Lower leg skin (tissue), 4 donors: ENCODE data around the gene ISLR. TPM values are rescaled to one million over a fixed set of nuclear protein-coding genes. Genes with fewer than 3 reads are reported as not detected.

Experiments used
- DNase-seq, 2 donors: peaks; one replicate each; pipeline ENCODE4 v3.0.0-alpha.2; 2019; ENCODE audit warnings: low spot score in 2 of 2
- H3K4me3 ChIP-seq: fragments of 200-600 bp; sonication (generic); 2 replicates; pipeline ENCODE4 v1.5.1; 2017; ENCODE audit warnings: mild to moderate bottlenecking, low read depth; ENCODE audit not compliant: poor library complexity, severe bottlenecking
- POLR2A ChIP-seq, 2 donors: fragments of 450-650 bp; IDR thresholded peaks; one replicate each; pipeline ENCODE4 v1.6.1; 2016 to 2017; ENCODE audit warnings: antibody characterized with exemption in 2 of 2, mild to moderate bottlenecking in 1 of 2, moderate library complexity in 1 of 2
- WGBS, 2 donors: methylation state at CpG; one replicate each; pipeline ENCODE4 v1.1.5; 2018; 5-methylcytosine and 5-hydroxymethylcytosine counted together
- intact Hi-C: fragments of 100-400 bp; cut with DNase I; formaldehyde crosslinking; loops from one replicate; pipeline ENCODE4 v1.15.0; 2023; ENCODE audit warnings: low total_unique reads
- total RNA-seq, 4 donors: library from RNA; depleted of rRNA; stranded (reverse); fragments of >200 nt; gene quantifications; one replicate each; pipeline ENCODE4 v1.1.0, GENCODE V29; 2016
- TF ChIP-seq, protein P1 (sequence below), 3 donors: fragments of 450-650 bp; IDR thresholded peaks; one replicate each; pipeline ENCODE4 v1.5.1; 2016; ENCODE audit warnings: antibody characterized with exemption in 3 of 3, mild to moderate bottlenecking in 3 of 3, moderate library complexity in 2 of 3

ISLR gene
- total RNA-seq, 4 donors from 2014 or later = 23.4 to 41.3 (median 26.1) TPM

DNA sequence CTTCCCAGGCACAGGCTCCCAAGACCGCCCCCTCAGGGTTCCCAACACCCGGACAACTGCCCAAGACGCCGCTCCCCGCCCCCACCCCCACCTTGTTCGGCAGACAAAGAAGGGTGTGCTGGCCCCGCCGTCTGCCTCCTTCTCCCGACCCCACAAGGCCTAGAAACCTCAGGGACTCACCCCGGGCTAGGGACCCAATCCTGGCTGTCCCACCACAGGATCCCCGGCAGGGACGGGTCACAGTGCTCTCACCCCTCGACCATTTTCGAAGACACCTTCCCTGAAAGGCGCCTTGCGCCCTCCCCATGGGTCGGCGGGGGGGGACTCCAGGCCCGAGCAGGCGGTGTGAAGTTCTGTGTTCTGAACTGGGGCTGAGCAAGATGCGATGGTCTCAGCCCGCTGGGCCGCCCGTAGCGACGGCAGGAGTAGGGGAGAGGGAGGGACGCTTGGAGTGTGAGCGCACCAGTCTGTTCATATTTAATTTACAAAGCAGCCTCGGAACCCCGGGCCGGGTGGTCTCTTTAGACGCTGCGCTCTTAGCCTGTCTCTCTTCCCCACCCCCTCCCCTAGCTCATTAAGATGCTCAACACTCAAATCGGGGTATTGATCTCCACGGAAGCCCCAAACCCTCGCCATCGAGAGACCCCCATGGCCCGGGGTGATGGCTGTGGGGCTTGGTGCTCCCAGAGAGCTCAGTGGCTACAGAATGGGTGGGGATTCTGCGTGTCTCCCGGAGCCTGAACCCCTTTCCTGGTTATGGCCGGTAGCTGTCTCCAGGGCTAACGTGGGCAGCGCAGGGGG, 44.5 kb upstream of the ISLR start:
- WGBS, 2 donors = 11 to 12% methylated on average over 34 to 38 of the region's 43 CpGs
- TF ChIP-seq, protein P1, sequence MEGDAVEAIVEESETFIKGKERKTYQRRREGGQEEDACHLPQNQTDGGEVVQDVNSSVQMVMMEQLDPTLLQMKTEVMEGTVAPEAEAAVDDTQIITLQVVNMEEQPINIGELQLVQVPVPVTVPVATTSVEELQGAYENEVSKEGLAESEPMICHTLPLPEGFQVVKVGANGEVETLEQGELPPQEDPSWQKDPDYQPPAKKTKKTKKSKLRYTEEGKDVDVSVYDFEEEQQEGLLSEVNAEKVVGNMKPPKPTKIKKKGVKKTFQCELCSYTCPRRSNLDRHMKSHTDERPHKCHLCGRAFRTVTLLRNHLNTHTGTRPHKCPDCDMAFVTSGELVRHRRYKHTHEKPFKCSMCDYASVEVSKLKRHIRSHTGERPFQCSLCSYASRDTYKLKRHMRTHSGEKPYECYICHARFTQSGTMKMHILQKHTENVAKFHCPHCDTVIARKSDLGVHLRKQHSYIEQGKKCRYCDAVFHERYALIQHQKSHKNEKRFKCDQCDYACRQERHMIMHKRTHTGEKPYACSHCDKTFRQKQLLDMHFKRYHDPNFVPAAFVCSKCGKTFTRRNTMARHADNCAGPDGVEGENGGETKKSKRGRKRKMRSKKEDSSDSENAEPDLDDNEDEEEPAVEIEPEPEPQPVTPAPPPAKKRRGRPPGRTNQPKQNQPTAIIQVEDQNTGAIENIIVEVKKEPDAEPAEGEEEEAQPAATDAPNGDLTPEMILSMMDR (IDR thresholded peaks at IDR 0.05) = no peak
- no peak for DNase-seq
- no peak overlapping the region for H3K4me3 ChIP-seq
- intact Hi-C loops = loop anchor here (5.0 kb wide), 2 partner anchors 173 to 188 kb away; no protein-coding TSS in a partner anchor

DNA sequence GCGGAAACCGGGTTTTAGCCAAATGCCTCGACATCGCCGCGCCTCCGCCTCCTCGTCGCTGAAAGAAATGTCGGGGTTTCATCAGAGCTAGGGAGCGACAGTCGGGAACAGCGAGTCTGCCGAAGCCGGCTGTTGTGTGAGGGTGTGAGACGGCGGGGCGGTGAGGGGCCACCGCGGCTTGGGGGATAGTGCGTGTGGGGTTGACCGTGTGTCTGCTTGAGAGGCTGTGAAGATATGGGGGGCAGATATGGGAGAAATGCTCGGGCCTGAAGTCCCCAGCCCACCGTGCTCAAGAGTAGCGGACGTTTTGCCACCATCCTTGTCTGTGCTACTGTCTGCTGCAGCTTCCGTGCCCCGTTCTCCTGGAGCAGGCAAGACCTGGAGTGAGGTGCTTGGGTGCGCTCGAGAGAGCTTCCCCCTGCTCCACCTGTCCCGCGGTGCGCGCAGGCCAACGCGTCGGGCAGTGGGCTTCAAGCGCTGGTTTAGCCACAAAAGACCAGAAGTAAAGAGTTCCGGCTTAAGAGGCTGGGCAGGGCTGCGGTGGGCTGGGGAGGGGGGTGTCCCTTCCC, 43.8 kb upstream of the ISLR start:
- H3K4me3 ChIP-seq = no peak overlapping the region
- WGBS, 2 donors = 2% methylated on average over 30 to 40 of the region's 40 CpGs
- TF ChIP-seq, protein P1 (IDR thresholded peaks at IDR 0.05) = no peak
- no peak for TF ChIP-seq POLR2A (IDR thresholded peaks at IDR 0.05)
- intact Hi-C loops = loop anchor here (5.0 kb wide), 2 partner anchors 173 to 188 kb away; no protein-coding TSS in a partner anchor
- DNase-seq = no peak

DNA sequence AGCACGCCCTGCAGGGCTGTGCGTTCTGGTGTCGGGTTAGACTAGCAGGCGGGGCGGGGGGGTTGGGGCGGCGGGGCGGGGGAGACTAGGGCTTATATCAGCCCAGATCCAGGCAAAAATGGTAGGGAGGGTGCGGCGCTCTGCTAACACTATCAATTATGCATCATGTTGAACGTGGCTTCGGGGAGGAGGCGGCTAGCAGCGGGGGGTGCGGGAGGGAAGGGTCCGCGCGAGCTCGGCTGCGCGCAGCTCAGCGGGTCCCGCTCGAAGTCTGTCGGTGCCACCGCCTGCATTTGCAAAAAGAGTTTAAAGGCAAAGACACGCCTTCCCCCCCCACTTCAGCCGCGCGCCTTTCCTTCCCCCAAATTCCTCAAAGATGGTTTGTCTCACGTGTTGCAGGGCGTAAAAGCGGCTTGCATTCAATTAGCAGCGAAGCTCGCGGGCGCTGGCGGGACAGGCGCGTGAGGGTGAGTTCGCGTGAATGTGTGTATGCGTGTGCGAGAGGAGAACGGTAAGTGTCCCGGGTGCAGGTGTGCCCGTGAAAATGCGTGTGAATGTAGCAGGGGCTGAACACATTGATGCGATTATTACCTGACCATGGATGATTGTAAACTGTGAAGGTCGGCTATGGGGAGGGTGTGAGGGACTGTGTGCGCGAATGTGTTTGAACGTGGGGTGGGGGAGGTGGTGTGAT, 43.2 kb upstream of the ISLR start, which contains the start of gene ISLR2:
TSS of gene ISLR2 (plus strand) at position 432 of the 694 bp plus-strand sequence. CDS start 2,169 bp downstream, outside the sequence.
- WGBS, 2 donors = 1 to 3% methylated on average over 40 to 43 of the region's 53 CpGs
- no peak for TF ChIP-seq POLR2A (IDR thresholded peaks at IDR 0.05)
- TF ChIP-seq, protein P1 (IDR thresholded peaks at IDR 0.05) = no peak
- DNase-seq = no peak
- intact Hi-C loops = no loop called here
- no peak within 1 kb of the TSS for H3K4me3 ChIP-seq

- no peak for DNase-seq
- no peak for TF ChIP-seq POLR2A (IDR thresholded peaks at IDR 0.05)
- TF ChIP-seq, protein P1 (IDR thresholded peaks at IDR 0.05) = no peak
- intact Hi-C loops = no loop called here
- H3K4me3 ChIP-seq = no peak overlapping the region
- 10 to 11% methylated on average over 28 of the region's 28 CpGs for WGBS, 2 donors
Measured at GRCh38 chr15:74130849-74131627, 42.5 kb upstream of the ISLR start.

GRCh38 chr15:74131628-74132413, 41.7 kb upstream of the ISLR start:
- intact Hi-C loops = no loop called here
- DNase-seq = no peak
- TF ChIP-seq, protein P1 (IDR thresholded peaks at IDR 0.05) = no peak
- no peak for TF ChIP-seq POLR2A (IDR thresholded peaks at IDR 0.05)
- H3K4me3 ChIP-seq = no peak overlapping the region
- WGBS, 2 donors = 17 to 21% methylated on average over 20 of the region's 20 CpGs
